Esophagus mucosa (tissue), 1 donor: Measurements from ENCODE around the gene EXOC1L. TPM values are rescaled to one million over a fixed set of nuclear protein-coding genes. Genes with fewer than 3 reads are reported as not detected.

Source experiments
- ATAC-seq: fragments of 200-7000 bp; cut with Tn5 transposase; one replicate; pipeline ENCODE4 v1.9.1; 2020
- total RNA-seq: library from RNA; stranded (reverse); gene quantifications from one replicate; pipeline ENCODE4 v1.2.4, GENCODE V29; 2023
- donor health status: DM: yes; HTN: yes; CAD: no.

EXOC1L gene
- not detected for total RNA-seq

- ATAC-seq, result no peak
Measured at GRCh38 chr4:55819634-55820033, at the start of gene EXOC1L. EXOC1L (plus strand) TSS chr4:55819790; CDS start chr4:55820027, 237 bp downstream.

GRCh38 chr4:55770662-55771061 is 48.9 kb upstream of the EXOC1L start:
- ATAC-seq, result no peak

GRCh38 chr4:55781341-55781740 is 38.2 kb upstream of the EXOC1L start:
- no peak for ATAC-seq

- ATAC-seq, result peak; percentile 79
Measured at GRCh38 chr4:55781812-55782211, 37.8 kb upstream of the EXOC1L start.

GRCh38 chr4:55783584-55783983 is 36.0 kb upstream of the EXOC1L start:
- ATAC-seq, result no peak

- no peak for ATAC-seq
Measured at GRCh38 chr4:55784747-55785146, 34.8 kb upstream of the EXOC1L start.

- ATAC-seq, result peak; percentile 33
Measured at GRCh38 chr4:55791666-55792065, 27.9 kb upstream of the EXOC1L start.

- ATAC-seq, result no peak
Measured at GRCh38 chr4:55793479-55793878, 26.1 kb upstream of the EXOC1L start.

- no peak for ATAC-seq
Measured at GRCh38 chr4:55794053-55794452, 25.5 kb upstream of the EXOC1L start.

- no peak for ATAC-seq
Measured at GRCh38 chr4:55795341-55795740, 24.2 kb upstream of the EXOC1L start.

GRCh38 chr4:55801498-55801897 is 18.1 kb upstream of the EXOC1L start:
- no peak for ATAC-seq

- ATAC-seq, result no peak
Measured at GRCh38 chr4:55807556-55807955, 12.0 kb upstream of the EXOC1L start.

- ATAC-seq, result no peak
Measured at GRCh38 chr4:55808186-55808585, 11.4 kb upstream of the EXOC1L start.

GRCh38 chr4:55808632-55809031 is 11.0 kb upstream of the EXOC1L start:
- ATAC-seq, result no peak

- no peak for ATAC-seq
Measured at GRCh38 chr4:55817691-55818090, 1.9 kb upstream of the EXOC1L start.

GRCh38 chr4:55820279-55820678 is 689 bp downstream of the EXOC1L start:
- no peak for ATAC-seq

GRCh38 chr4:55822329-55822728 is 2.7 kb downstream of the EXOC1L start:
- no peak for ATAC-seq

GRCh38 chr4:55824865-55825264 is 5.3 kb downstream of the EXOC1L start:
- no peak for ATAC-seq

GRCh38 chr4:55826986-55827385 is 7.4 kb downstream of the EXOC1L start:
- no peak for ATAC-seq

GRCh38 chr4:55827582-55827981 is 8.0 kb downstream of the EXOC1L start:
- ATAC-seq, result no peak

- ATAC-seq, result no peak
Measured at GRCh38 chr4:55830048-55830447, 10.5 kb downstream of the EXOC1L start.

- no peak for ATAC-seq
Measured at GRCh38 chr4:55830716-55831115, 11.1 kb downstream of the EXOC1L start.

GRCh38 chr4:55834086-55834795 is 14.7 kb downstream of the EXOC1L start:
- ATAC-seq, result no peak

- ATAC-seq, result no peak
Measured at GRCh38 chr4:55837903-55838302, 18.3 kb downstream of the EXOC1L start.

GRCh38 chr4:55838356-55838755 is 18.8 kb downstream of the EXOC1L start:
- ATAC-seq, result no peak
